DMS153 (cell line): ENCODE data around the gene EXOC6B.
"Not testable (repeated sequence)": the region's sequence is repeated elsewhere in the genome, so short reads cannot be mapped to it uniquely, and the experiment has no call there.

Source experiments
- DNase-seq: peaks from one replicate; lab custom pipeline; 2025; lab: John Stamatoyannopoulos, UW

EXOC6B gene

GRCh38 chr2:72678024-72678423 lies 147.8 kb downstream of the EXOC6B start:
- no peak for DNase-seq

GRCh38 chr2:72676341-72677025 lies 149.3 kb downstream of the EXOC6B start:
- DNase-seq: no peak

GRCh38 chr2:72674982-72675915 lies 150.6 kb downstream of the EXOC6B start:
- no peak for DNase-seq

- no peak for DNase-seq
Observed at GRCh38 chr2:72673279-72673678, 152.6 kb downstream of the EXOC6B start.

GRCh38 chr2:72669121-72669520 lies 156.7 kb downstream of the EXOC6B start:
- no peak for DNase-seq

GRCh38 chr2:72668647-72669046 lies 157.2 kb downstream of the EXOC6B start:
- DNase-seq: no peak

GRCh38 chr2:72665448-72665847 lies 160.4 kb downstream of the EXOC6B start:
- no peak for DNase-seq

GRCh38 chr2:72661985-72662384 lies 163.8 kb downstream of the EXOC6B start:
- DNase-seq: no peak

- no peak for DNase-seq
Observed at GRCh38 chr2:72649810-72650209, 176.0 kb downstream of the EXOC6B start.

GRCh38 chr2:72641221-72641620 lies 184.6 kb downstream of the EXOC6B start:
- DNase-seq: not testable (repeated sequence)

- no peak for DNase-seq
Observed at GRCh38 chr2:72638600-72639211, 187.1 kb downstream of the EXOC6B start.

GRCh38 chr2:72636210-72636609 lies 189.6 kb downstream of the EXOC6B start:
- DNase-seq: no peak

- DNase-seq: no peak
Observed at GRCh38 chr2:72630767-72631166, 195.1 kb downstream of the EXOC6B start.

GRCh38 chr2:72629062-72629461 lies 196.8 kb downstream of the EXOC6B start:
- no peak for DNase-seq

GRCh38 chr2:72627083-72627482 lies 198.8 kb downstream of the EXOC6B start:
- DNase-seq: no peak

- DNase-seq: no peak
Observed at GRCh38 chr2:72625366-72625765, 200.5 kb downstream of the EXOC6B start.

- DNase-seq: no peak
Observed at GRCh38 chr2:72623481-72623880, 202.4 kb downstream of the EXOC6B start.

- no peak for DNase-seq
Observed at GRCh38 chr2:72619626-72620025, 206.2 kb downstream of the EXOC6B start.

- DNase-seq: no peak
Observed at GRCh38 chr2:72613931-72614330, 211.9 kb downstream of the EXOC6B start.

- DNase-seq: no peak
Observed at GRCh38 chr2:72612614-72613160, 213.1 kb downstream of the EXOC6B start.

GRCh38 chr2:72607189-72607588 lies 218.6 kb downstream of the EXOC6B start:
- no peak for DNase-seq

- DNase-seq: no peak
Observed at GRCh38 chr2:72605836-72606442, 219.9 kb downstream of the EXOC6B start.
